Testis (tissue), 3 donors: ENCODE results near the gene MAN1B1. TPM values are rescaled to one million over a fixed set of nuclear protein-coding genes. Genes with fewer than 3 reads are reported as not detected.

Experiments
- DNase-seq: peaks from one replicate; pipeline ENCODE4 v3.0.0-alpha.2; 2019
- H3K27ac ChIP-seq, 2 donors: fragments of 200-600 bp; sonication (generic); one replicate each; pipeline ENCODE4 v1.5.1; 2019
- H3K27me3 ChIP-seq: fragments of 200-600 bp; sonication (generic); one replicate; pipeline ENCODE4 v1.5.1; 2019
- H3K36me3 ChIP-seq: fragments of 200-600 bp; sonication (generic); one replicate; pipeline ENCODE4 v1.5.1; 2017; ENCODE audit warnings: low read depth; ENCODE audit errors: missing control alignments
- H3K4me1 ChIP-seq: fragments of 200-600 bp; sonication (generic); one replicate; pipeline ENCODE4 v1.5.1; 2019
- H3K4me3 ChIP-seq, 2 donors: fragments of 200-600 bp; sonication (generic); one replicate each; pipeline ENCODE4 v1.5.1; 2017 to 2019
- H3K9me3 ChIP-seq: fragments of 200-600 bp; sonication (generic); one replicate; pipeline ENCODE4 v1.5.1; 2017
- POLR2A ChIP-seq: fragments of 450-650 bp; IDR thresholded peaks from one replicate; pipeline ENCODE4 v1.6.1; 2017; ENCODE audit warnings: antibody characterized with exemption, mild to moderate bottlenecking, moderate library complexity
- WGBS, 2 donors: methylation state at CpG; one replicate each; pipeline ENCODE4 v1.1.5; 2018; 5-methylcytosine and 5-hydroxymethylcytosine counted together
- intact Hi-C: fragments of 100-400 bp; cut with DNase I; formaldehyde crosslinking; loops from one replicate; pipeline ENCODE4 v1.15.1; 2023; ENCODE audit warnings: low total_unique reads
- polyA plus RNA-seq: library from polyadenylated mRNA; stranded (reverse); fragments of 350-450 nt; fragmentation: Illumina TruSeq; extraction: RNeasy Lipid Tissue Mini Kit (QIAGEN cat#74804); gene quantifications from one replicate; pipeline ENCODE4 v1.2.3, GENCODE V29; 2014; ENCODE audit warnings: low read depth, low replicate concordance; ENCODE audit not compliant: insufficient read depth
- total RNA-seq, 2 donors: library from RNA; depleted of rRNA; stranded (reverse); fragments of >200 nt; gene quantifications; one replicate each; pipeline ENCODE4 v1.2.3, GENCODE V29; 2016
- TF ChIP-seq, protein P1 (sequence below), 3 experiments: fragments of 450-650 bp in 2 of 3; fragments of 200-600 bp in 1 of 3; sonication (generic) in 1 of 3; IDR thresholded peaks; one replicate each; pipeline ENCODE4 v1.5.1; 2016 to 2019; ENCODE audit warnings: antibody characterized with exemption in 3 of 3, mild to moderate bottlenecking in 2 of 3, moderate library complexity in 1 of 3

MAN1B1 gene
- total and polyA plus RNA-seq, 3 donors from 2014 or later: 62.2 to 124 (median 122) TPM

- intact Hi-C loops: no loop called here
- H3K36me3 ChIP-seq: no peaks in the 10 kb centered on the region
- H3K27me3 ChIP-seq: no peaks in the 10 kb centered on the region
- H3K4me1 ChIP-seq: peaks cover 17% of the 10 kb centered on the region
- H3K4me3 ChIP-seq: peak within 1 kb of the TSS; percentile 56 to 67
- 2 to 19% methylated on average over 2 to 55 of the region's 87 CpGs for WGBS, 2 donors
- TF ChIP-seq POLR2A: no peak
- TF ChIP-seq, protein P1, sequence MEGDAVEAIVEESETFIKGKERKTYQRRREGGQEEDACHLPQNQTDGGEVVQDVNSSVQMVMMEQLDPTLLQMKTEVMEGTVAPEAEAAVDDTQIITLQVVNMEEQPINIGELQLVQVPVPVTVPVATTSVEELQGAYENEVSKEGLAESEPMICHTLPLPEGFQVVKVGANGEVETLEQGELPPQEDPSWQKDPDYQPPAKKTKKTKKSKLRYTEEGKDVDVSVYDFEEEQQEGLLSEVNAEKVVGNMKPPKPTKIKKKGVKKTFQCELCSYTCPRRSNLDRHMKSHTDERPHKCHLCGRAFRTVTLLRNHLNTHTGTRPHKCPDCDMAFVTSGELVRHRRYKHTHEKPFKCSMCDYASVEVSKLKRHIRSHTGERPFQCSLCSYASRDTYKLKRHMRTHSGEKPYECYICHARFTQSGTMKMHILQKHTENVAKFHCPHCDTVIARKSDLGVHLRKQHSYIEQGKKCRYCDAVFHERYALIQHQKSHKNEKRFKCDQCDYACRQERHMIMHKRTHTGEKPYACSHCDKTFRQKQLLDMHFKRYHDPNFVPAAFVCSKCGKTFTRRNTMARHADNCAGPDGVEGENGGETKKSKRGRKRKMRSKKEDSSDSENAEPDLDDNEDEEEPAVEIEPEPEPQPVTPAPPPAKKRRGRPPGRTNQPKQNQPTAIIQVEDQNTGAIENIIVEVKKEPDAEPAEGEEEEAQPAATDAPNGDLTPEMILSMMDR (IDR thresholded peaks at IDR 0.05): no peak
- DNase-seq: peak; percentile 80
- H3K9me3 ChIP-seq: no peaks in the 10 kb centered on the region
- peak within 1 kb of the TSS in 1 of 2 donors; percentile 44 for H3K27ac ChIP-seq
Measured at GRCh38 chr9:137077010-137077747, 9.6 kb upstream of the MAN1B1 start, which contains the start of gene UAP1L1. TSS of gene UAP1L1 (plus strand) at chr9:137077517. CDS start at chr9:137077533, 16 bp downstream.

DNA sequence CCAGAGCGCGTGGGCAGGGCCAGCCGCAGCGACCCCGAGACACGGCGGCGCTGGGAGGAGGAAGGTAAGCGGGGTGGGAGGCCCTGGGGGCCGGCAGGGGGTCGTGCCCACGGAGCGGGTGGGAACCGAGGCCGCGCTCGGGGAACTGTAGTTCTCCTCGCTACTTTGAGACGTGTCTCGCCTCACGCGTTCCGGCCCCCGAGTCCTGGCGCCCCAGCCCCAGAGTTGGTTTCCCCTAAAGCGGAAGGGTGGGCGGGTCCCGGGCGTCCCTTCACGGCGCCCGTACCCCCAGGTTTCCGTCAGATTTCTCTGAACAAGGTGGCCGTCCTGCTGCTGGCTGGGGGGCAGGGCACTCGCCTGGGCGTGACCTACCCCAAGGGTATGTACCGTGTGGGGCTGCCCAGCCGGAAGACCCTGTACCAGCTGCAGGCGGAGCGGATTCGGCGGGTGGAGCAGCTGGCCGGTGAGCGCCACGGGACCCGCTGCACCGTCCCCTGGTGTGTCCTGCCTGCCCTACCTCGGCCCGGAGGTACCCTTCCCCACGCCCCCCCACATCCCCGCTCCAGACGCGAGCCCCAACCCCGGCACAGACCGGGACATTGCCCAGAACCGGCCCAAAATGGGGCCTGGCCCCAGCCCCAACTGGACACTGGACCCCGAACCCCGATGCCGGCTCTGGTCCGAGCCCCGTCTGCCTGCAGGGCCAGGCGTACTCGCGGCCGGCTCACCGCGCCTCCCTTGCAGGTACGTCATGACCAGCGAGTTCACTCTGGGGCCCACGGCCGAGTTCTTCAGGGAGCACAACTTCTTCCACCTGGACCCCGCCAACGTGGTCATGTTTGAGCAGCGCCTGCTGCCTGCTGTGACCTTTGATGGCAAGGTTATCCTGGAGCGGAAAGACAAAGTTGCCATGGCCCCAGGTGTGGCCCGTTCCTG lies 8.8 kb upstream of the MAN1B1 start:
- Histone ChIP-seq H3K27me3 (no peaks in the 10 kb centered on the region), H3K4me1 (peaks cover 17% of the 10 kb centered on the region), H3K9me3 (no peaks in the 10 kb centered on the region), H3K4me3 (peak overlapping the region; percentile 56 to 67), H3K36me3 (no peaks in the 10 kb centered on the region), H3K27ac (no peak overlapping the region)
- TF ChIP-seq POLR2A: no peak
- TF ChIP-seq, protein P1 (IDR thresholded peaks at IDR 0.05): no peak
- 8 to 22% methylated on average over 24 to 73 of the region's 76 CpGs for WGBS, 2 donors
- intact Hi-C loops: no loop called here
- DNase-seq: no peak

DNA sequence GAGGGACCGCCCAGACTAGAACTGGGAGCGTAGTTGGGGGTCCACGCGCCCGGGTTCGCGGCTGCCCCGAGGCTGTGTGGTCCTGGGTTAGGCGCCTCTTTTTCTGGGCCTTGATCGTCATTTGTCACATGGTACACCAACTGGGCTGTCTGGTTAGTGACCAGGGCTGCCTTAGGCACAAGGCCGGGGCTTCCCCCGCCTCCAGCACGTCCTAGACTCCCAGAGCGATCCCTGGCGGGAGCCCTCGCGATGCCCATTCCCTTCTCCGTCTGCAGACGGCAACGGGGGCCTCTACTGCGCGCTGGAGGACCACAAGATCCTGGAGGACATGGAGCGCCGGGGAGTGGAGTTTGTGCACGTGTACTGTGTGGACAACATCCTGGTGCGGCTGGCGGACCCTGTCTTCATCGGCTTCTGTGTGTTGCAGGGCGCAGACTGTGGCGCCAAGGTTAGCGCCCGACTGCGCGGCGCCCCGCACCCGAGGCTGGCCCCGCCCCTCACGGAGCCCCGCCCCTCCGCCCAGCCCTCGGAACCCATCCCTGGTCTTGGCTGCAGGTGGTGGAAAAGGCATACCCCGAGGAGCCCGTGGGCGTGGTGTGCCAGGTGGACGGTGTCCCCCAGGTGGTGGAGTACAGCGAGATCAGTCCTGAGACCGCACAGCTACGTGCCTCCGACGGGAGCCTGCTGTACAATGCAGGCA lies 7.9 kb upstream of the MAN1B1 start:
- peak; percentile 30 for DNase-seq
- Histone ChIP-seq H3K36me3 (no peaks in the 10 kb centered on the region), H3K9me3 (no peaks in the 10 kb centered on the region), H3K27me3 (no peaks in the 10 kb centered on the region), H3K27ac (no peak overlapping the region), H3K4me3 (peak overlapping the region in 1 of 2 donors; percentile 67), H3K4me1 (peaks cover 17% of the 10 kb centered on the region)
- no peak for TF ChIP-seq POLR2A
- TF ChIP-seq, protein P1 (IDR thresholded peaks at IDR 0.05): no peak
- intact Hi-C loops: no loop called here
- 48% methylated on average over 23 to 47 of the region's 51 CpGs for WGBS, 2 donors

- no peak for DNase-seq
- intact Hi-C loops: no loop called here
- Histone ChIP-seq H3K27me3 (no peaks in the 10 kb centered on the region), H3K27ac (no peak overlapping the region), H3K9me3 (no peaks in the 10 kb centered on the region), H3K4me1 (peaks cover 17% of the 10 kb centered on the region), H3K36me3 (no peaks in the 10 kb centered on the region), H3K4me3 (no peak overlapping the region)
- 43 to 56% methylated on average over 8 to 13 of the region's 13 CpGs for WGBS, 2 donors
- TF ChIP-seq, protein P1 (IDR thresholded peaks at IDR 0.05): no peak
Measured at GRCh38 chr9:137079401-137079787, 7.4 kb upstream of the MAN1B1 start.
